OCI-LY1 (cell line): ENCODE data around the gene LMF2.

Experiments used
- EZH2 ChIP-seq: fragments of 200-600 bp; sonication (generic), shearing (Covaris generic); IDR thresholded peaks from 2 replicates; pipeline ENCODE4 v1.8.0; 2017; ENCODE audit warnings: borderline replicate concordance, mixed run types, mild to moderate bottlenecking, antibody characterized with exemption, low read length, moderate library complexity, mixed read lengths
- TF ChIP-seq, protein P1 (sequence below): fragments of 200-600 bp; sonication (generic), shearing (Covaris generic); IDR thresholded peaks from 2 replicates; pipeline ENCODE4 v1.5.1; 2017; ENCODE audit warnings: mild to moderate bottlenecking, antibody characterized with exemption, low read length, moderate library complexity, mixed read lengths

DNA sequence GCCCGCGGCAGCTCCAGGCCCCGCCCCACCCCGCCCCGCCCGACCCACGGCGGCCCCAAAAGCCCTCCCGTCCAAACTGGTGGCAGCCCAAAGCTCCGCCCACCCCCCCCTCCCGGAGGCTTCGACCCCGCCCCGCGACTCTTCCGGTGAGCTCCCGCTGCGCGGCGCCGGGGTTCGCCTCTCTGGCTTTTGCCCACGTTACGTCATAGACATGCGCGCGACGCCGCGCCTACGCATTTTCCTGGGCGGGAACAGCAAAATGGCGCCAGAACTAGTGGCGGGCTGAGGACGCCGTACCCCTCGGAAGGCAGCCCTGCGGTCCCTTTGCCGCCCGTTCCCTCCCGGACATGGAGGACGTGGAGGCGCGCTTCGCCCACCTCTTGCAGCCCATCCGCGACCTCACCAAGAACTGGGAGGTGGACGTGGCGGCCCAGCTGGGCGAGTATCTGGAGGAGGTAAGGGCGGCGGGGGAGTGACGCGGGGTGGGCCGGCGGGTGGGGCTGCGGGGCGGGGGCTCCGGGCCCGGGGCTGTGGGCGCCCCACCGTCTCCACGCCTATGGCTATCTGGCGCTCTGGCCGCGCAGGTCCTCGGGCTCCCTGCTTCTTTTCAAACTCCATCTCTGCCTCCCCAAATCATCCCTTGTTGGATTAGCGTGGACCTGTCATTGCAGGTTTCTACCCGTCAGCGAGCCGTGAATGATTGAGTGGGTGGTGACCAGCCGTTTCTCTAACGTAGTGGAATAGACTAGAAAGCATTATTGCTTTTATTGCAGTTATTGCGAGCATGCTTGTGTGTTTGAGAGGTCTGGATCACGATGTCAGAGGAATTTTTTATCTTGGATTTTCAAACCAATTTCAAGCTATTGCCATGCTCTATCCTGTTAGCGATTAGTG is 736 bp upstream of the LMF2 start, which contains the start of gene NCAPH2:
- TF ChIP-seq, protein P1, sequence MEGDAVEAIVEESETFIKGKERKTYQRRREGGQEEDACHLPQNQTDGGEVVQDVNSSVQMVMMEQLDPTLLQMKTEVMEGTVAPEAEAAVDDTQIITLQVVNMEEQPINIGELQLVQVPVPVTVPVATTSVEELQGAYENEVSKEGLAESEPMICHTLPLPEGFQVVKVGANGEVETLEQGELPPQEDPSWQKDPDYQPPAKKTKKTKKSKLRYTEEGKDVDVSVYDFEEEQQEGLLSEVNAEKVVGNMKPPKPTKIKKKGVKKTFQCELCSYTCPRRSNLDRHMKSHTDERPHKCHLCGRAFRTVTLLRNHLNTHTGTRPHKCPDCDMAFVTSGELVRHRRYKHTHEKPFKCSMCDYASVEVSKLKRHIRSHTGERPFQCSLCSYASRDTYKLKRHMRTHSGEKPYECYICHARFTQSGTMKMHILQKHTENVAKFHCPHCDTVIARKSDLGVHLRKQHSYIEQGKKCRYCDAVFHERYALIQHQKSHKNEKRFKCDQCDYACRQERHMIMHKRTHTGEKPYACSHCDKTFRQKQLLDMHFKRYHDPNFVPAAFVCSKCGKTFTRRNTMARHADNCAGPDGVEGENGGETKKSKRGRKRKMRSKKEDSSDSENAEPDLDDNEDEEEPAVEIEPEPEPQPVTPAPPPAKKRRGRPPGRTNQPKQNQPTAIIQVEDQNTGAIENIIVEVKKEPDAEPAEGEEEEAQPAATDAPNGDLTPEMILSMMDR, result no peak
- TF ChIP-seq EZH2, result no peak
